HPDE6-E6E7 (cell line): ENCODE results near the gene TOR1AIP2.

Source experiments
- DNase-seq: peaks from one replicate; pipeline ENCODE4 v3.0.0; 2011; ENCODE audit warnings: missing footprints; ENCODE audit errors: extremely low spot score

Gene TOR1AIP2

DNA sequence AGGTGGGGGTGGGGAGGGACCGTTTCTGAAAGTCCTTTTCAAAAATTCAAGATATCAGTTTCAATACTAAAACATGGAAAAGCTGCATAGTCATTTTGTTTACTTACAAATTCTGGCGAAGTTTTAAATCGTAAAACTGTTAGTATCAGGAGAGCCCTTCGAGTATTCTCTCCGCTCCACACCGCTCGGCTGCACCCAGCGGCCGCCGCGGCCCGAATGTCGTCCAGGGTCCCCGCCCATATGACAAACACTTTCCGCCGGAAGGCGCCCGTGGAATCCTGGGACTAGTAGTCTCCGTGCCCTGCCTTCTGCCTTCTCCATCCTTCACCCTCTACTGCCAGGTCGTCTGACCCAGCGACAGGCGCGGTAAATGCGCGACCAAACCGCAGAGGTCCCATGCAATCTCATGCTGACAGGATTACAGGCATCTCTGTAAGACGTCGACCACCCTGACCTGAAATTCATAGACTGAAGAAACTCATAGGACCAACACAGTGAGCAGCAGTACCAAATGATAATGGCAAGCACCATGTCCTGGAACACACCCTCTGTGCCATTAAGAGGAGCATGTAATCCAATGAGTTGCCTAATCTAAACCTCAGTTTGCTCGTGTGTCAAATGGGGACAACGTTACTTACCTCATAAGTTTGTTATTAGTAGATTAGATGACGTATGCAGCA, at the start of gene TOR1AIP2:
TSS of gene TOR1AIP2 (minus strand) at position 218 of the 680 bp plus-strand sequence. CDS start 25,138 bp downstream, outside the sequence.
- DNase-seq = peak; percentile 69

DNA sequence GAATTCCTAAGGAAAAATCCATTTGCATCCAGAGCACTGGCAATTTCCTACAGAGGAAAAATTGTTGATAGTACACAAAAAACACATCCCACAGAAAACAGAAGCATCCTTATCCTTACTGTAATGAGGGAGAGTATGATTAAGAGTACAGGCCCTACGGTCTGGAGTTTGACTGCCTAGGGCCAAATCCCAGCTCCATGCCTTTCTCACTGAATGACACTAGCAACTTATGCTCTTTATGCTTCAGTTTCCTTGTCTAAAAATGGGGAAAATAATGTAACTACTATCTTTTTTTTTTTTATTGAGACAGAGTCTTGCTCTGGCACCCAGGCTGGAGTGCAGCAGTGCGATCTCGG, 49.2 kb upstream of the TOR1AIP2 start:
- DNase-seq = no peak

DNA sequence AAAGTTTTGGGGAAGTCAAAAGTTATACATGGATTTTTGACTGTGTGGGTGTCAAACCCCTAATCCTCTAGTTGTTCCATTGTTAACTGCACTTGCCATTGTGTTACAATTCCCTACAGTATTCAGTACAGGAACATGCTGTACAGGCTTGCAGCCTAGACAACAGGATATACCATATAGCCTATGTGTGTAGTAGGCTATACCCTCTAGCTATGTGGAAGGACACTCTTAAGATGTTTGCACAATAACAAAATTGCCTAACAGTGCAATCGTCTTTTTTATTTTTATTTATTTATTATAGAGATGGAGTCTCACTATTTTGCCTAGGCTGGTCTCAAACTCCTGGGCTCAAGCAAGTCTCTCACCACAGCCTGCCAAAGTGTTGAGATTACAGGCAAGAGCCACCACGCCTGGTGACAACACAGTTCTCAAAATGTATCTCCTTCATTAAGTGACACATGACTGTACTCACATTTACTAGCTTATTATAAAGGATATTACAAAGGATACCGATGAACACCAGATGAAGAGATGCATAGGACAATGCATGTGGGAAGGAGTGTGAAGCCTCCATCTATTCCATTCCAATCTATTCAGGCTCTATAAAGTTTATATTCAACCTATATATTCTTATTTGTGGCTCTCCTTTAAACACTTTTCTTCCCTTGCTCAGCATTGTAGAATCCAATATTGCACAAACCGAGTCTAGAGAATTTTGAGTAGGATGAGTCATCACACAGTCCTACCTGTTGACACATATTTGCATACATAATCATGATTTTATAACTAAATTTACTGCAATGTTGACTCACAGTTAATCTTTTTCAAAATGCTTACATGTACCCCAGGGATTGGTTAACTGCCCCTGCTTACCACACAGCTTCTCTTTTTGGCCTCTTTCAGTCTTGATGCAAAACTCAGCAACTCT, 48.6 kb upstream of the TOR1AIP2 start:
- DNase-seq = peak; percentile 36

DNA sequence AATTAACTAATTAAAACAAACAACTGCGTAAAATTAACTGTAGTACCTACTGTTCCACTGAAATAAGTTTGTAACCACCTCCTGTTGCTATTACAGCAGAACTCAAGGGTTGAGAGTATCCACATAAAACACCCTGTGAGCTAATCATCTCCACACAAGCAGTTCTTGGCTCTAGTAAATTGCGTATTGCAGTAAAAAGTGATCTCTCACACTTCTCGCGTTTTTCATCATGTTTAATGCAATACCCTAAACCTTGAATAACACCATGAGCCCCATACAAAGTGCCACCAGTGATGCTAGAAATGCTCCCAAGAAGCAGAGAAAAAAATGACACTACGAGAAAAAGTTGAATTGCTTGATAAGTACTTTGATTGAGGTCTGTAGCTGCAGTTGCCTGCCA, 47.7 kb upstream of the TOR1AIP2 start:
- no peak for DNase-seq

DNA sequence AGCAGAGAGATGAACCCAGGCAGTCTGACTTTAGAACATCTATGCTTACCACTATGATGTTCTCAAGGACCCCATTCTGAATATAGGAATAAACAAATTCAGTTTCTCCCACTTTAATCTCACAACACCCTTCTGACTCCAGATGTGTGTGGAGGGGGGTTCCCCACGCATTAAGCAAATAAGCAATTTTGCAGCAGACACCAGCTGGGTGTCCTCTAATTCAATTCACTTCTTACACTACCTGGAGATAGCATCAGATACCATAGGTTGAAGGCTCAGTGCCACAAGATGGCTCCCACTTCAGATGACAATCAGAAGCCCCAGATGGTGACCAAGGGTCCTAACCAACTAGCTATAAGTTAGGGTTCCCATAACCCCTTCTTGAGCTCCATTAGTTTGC, 46.7 kb upstream of the TOR1AIP2 start:
- DNase-seq = no peak

DNA sequence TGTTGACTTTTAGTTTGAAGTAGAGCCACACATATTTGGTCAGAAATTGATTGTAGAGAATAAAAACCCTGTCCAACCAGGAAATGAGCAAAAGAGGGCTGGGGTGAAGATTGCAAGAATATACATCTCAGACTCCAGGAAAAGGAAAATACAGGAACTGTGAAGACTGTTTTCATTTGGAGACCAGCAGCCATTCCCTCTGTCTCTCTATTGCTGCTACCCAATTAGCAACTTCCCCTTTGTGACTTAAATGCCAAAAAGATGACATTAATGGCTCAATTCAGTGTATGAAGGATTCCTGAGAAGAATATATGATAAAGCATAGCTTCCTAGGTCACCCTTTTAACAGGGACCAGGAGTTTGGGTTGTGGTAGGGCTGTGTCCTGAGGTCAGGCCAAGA, 45.4 kb upstream of the TOR1AIP2 start:
- DNase-seq = no peak

DNA sequence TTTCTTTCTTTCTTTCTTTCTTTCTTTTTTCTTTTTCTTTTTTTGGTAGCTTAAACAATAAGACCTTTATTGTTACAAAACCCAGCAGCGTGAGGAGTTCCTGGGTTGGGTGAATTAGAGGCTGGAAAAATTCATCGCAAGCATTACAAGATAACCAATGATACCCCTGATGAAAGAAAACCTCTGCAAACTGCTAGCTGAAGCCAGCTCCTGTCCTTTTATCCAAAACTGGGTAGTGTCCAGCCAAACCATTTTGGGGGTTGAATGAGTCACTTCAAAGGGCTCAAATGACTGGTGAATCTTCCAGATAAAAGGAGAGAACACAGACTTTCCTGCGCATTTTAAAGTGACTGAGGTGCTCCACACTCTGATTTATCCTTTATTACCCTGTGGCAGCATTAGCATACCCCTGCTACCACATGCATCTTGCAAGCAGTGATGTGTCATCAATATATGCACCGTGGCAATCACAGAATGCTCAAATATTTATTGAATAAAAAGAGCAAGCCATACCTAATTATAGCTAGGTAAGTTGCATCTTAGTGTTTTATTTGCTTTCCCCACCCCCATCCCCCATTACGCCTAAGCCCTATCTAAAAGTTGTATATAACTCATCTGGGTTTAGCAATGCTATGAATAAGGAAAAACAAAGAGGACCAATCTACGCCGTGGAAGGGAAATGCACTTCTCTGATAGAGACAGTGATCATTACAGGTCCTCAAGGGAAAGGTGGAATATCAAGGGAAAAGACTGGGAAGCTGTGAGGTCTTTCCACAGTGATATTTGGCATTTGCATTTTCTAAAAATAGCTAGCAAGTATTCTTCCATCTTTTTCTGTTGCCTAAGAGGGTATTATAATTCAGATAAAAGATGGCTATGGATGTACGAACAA, 44.6 kb upstream of the TOR1AIP2 start:
- DNase-seq = no peak

DNA sequence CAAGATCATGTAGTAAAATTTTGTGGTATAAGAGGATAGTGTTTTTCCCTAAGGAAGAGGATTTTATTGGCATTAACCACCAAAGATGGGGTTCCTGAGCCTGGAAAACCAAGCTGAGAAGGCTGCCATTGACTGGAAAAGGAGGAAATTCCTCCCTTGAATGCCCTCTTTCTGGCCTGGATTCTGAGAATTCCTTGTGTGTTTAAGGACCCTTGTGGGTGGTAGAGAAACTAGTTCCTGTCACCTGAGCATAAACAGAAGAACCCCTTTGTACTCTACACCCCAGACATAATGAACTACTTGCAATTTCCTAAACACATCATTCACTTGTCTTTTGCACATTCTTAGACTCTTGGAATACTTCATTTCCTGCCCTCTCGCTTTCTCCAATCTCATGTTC, 43.9 kb upstream of the TOR1AIP2 start:
- no peak for DNase-seq

DNA sequence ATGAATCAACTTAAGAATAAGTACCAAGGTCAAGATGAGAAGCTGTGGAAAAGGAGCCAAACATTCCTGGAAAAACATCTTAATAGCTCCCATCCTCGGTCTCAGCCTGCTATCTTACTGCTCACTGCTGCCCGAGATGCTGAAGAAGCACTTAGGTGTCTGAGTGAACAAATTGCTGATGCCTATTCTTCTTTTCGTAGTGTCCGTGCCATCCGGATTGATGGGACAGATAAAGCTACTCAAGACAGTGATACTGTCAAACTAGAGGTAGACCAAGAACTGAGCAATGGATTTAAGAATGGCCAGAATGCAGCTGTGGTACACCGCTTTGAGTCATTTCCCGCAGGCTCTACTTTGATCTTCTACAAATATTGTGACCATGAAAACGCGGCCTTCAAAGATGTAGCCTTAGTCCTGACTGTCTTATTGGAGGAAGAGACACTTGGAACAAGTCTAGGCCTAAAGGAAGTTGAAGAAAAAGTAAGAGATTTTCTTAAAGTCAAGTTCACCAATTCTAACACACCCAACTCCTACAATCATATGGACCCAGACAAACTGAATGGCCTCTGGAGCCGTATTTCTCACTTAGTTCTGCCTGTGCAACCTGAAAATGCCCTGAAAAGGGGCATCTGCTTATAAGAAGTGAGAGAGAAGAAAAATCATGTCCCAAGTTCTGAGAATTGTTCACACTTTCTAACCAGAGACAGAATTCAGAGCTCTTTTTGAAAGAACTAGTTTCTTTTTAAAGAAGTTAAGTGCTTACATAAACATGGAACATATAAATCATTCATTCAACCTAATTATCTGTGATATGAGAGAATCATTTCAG, 40.2 kb upstream of the TOR1AIP2 start:
- no peak for DNase-seq

DNA sequence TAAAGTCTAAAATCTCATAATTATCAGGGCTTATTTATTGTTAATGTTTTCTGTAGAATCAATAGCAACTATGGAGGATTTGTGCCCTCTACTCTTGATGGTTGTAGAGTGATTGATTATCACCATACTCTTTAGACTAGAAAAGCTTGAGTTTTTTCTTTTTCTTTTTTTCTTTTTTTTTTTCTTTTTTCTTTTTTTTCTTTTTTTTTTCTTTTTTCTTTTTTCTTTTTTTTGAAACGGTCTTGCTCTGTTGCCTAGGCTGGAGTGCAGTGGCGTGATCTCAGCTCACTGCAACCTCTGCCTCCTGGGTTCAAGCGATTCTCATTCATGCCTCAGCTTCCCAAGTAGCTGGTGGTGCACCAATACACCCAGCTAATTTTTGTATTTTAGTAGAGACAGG, 34.2 kb upstream of the TOR1AIP2 start:
- DNase-seq = no peak

DNA sequence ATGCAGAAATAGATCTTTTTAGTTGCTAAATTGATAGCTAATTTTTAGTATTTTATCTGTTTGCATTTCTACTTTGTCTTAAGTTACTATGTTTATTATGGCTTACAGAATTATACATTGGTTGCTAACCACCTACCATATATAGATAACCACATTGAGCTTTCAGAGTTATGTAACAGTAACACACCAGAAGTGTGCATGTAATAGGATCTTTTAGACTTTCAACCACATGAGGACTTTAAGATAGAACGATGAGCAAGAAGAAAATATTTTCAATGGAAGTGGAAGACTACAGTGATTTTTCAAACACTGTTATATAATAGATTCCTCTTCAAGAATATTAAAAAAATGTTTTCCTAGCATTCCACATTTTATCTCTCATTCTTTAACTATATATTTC, 33.3 kb upstream of the TOR1AIP2 start:
- no peak for DNase-seq

DNA sequence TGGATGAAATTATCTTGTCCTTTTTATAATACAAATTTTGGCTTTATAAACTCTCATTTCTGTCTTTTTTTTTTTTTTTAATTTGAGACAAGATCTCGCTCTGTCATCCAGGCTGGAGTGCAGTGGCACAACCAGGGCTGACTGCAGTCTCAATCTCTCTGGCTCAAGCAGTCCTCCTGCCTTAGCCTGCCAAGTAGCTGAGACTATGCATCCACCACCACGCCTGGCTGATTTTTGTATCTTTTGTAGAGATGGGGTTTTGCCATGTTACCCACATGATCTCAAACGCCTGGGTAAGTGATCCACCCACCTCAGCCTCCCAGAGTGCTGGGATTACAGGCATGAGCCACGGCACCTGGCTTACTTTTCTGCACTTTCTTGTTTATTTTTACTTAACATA, 12.0 kb upstream of the TOR1AIP2 start:
- DNase-seq = no peak

DNA sequence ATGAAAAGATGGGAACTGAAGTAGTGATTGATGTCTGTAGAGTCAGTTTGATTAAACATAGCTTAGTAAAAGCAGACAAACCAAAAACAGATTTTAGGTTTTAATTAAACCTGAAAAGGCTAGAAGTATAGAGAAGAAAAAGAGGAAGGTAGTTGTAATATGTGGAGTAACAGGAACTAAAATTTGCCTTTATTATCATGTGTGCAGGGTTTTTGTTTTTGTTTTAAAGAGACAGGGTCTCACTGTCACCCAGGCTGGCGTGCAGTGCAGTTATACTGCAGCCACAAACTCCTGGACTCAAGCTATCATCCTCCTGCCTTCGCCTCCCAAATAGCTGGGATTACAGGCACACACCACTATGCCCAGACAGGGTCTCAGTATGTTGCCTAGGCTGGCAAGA, 10.5 kb upstream of the TOR1AIP2 start:
- no peak for DNase-seq

DNA sequence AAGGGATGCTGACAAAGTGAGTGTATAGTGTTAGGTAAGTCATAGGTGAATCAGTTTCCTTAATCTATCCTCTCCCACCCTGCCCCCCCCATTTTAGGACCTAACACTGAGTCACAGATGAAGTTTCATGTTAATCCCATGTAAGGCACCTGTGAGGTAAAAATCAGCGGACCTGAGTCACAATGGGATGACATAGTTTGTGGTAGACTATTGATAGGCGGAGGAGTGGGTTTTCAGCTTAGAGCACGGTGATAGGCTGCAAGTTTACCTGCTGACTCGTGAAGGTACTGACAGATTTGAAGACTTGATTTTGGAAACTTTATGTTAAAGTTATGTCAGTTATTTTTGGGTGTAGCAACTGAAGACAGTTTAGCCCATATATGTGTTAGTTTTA, 6.1 kb upstream of the TOR1AIP2 start:
- DNase-seq = peak; percentile 54

DNA sequence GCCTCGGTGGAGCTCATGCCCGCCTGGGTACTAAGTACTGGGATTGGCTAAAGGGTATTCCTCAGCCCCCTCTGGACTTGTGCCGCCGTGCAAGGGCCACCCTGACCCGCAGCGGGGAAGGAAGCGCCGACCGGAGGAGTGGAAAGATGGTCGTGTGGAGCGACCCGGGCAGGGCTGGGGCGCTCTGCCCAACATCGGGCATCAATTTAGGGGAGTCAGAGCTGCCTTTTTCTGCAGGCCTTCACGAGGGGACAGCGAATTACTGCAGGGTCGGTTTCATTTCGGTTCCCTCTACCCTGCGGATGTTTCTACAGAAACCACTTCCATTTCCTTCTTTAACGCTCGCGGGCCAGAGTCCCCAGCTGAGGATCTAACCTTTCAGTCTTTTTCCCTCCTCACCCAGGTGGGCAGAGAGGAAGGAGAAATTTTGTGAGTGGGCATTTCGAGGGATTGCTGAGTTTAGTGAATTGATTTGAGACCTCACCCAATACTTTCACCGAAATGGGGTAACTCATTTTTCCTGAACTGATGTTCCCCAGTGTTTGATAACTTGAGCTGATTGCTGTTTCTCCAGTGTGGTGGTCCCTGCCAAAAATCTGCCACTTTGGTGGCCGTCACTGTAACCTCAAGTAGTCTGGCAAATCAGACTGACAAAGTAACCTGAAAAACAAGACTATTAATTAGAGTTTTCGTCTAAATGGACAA, 5.6 kb upstream of the TOR1AIP2 start:
- DNase-seq = no peak

DNA sequence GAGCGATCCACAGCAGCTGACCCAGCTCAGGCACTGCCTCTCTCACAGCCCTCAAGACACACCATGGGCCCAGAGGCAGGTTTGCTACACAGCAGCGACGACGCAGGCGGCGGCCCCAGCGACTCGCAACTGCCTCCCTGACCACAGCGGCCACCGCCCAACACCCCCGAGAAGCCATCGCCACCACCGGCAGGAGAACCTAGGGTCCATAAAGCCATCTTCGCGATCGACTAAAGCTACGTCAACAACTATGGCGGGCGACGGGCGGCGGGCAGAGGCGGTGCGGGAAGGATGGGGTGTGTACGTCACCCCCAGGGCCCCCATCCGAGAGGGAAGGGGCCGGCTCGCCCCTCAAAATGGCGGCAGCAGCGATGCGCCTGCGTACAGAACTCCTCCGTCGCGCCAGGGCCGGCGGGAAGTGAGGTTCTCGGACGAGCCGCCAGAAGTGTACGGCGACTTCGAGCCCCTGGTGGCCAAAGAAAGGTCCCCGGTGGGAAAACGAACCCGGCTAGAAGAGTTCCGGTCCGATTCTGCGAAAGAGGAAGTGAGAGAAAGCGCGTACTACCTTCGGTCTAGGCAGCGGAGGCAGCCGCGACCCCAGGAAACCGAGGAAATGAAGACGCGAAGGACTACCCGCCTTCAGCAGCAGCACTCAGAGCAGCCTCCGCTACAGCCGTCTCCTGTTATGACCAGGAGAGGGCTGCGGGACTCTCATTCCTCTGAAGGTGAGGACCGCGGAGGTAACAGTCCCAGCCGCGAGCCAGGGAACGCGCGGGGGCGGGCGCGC, 4.8 kb upstream of the TOR1AIP2 start, which contains the start of gene TOR1AIP1:
TSS of gene TOR1AIP1 (plus strand) at position 33 of the 787 bp plus-strand sequence. CDS start at position 251, 218 bp downstream.
- DNase-seq = peak; percentile 84

DNA sequence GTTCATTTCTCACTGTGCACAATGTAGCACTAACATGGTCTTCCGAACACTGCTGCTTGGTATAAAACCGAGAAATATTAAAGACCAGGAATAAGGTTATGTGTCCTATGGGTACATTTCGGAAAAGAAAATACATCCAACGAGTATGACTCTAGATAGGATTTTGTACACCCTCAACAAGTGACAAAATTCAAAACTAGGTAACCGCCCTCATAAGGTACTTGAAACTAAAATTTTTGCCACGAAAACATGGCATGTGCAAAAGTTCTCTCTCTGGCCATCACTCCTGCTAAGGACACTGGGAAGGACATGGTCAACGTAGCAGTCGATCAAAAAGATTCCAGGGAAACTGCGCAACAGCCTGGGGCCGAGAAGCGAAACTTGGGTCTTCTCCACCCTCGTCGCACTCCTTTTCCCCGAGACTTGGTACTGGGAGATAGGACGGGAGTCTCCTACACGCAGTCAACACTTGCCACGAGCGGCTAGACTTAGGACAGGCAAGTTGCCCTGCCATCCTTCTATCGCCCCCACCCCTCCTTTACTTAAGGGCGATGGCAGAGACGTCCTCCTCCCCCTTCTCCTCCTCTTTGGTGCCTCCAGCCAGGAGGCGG, 4.1 kb upstream of the TOR1AIP2 start:
- peak; percentile 66 for DNase-seq

DNA sequence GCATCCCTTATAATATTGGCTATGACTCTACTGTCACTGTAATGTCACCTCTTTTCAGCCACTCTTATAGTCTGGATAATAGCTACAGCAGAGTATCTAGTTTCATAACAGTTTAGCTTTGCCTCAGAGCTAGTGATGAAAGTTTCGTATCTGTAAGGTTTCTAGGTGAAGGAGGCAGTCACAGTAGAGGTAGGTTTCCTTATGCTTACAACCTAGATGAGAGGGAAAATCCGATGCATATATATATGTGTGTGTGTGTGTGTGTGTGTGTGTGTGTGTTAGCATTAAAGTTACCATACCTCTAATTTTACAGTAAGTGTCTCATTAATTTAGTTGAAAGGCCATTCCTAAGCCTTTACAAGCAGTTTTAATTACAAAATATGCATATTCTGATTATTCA, 2.2 kb upstream of the TOR1AIP2 start:
- DNase-seq = no peak

DNA sequence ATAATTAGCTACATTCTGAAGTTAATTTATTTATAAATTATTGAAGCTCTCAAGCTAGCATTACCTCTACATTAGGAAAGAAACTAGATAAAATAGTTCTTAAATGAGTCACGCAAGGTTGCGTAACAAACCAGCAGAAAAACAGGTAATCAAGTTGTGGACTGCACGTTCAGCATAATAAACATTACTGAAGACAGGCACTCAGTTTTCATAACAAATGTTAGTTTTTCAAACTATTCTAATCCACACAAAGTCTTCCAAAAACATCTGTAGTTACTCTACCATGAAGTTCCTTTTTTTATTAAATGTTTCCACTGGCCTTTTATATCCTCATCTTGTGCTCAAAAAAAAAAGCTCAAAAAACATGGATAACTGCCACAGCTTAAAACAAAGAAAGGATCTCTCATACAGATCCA, 1.3 kb downstream of the TOR1AIP2 start:
- peak; percentile 16 for DNase-seq
